ENCODE measurements around the gene BICD2.

GRCh38 chr9:92704528-92704927, 60.1 kb downstream of the BICD2 start:
- TF ChIP-seq, protein P1, sequence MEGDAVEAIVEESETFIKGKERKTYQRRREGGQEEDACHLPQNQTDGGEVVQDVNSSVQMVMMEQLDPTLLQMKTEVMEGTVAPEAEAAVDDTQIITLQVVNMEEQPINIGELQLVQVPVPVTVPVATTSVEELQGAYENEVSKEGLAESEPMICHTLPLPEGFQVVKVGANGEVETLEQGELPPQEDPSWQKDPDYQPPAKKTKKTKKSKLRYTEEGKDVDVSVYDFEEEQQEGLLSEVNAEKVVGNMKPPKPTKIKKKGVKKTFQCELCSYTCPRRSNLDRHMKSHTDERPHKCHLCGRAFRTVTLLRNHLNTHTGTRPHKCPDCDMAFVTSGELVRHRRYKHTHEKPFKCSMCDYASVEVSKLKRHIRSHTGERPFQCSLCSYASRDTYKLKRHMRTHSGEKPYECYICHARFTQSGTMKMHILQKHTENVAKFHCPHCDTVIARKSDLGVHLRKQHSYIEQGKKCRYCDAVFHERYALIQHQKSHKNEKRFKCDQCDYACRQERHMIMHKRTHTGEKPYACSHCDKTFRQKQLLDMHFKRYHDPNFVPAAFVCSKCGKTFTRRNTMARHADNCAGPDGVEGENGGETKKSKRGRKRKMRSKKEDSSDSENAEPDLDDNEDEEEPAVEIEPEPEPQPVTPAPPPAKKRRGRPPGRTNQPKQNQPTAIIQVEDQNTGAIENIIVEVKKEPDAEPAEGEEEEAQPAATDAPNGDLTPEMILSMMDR (IDR thresholded peaks at IDR 0.05): no peak
- no peak for TF ChIP-seq ZFX (IDR thresholded peaks at IDR 0.05; ENCODE audit: borderline replicate concordance)

Measured in 22Rv1 (cell line).